NB4 (cell line): ENCODE measurements around the gene HNF1A.

Source experiments
- DNase-seq: peaks from one replicate; pipeline ENCODE4 v3.0.0; 2010; ENCODE audit warnings: low read depth
- H3K4me3 ChIP-seq: one replicate; pipeline ENCODE4 v1.5.1; 2011; ENCODE audit warnings: mild to moderate bottlenecking, low read depth, low read length, moderate library complexity
- CTCF ChIP-seq: IDR thresholded peaks from one replicate; pipeline ENCODE4 v1.5.1; 2012; ENCODE audit warnings: low read depth, low read length
- MAX ChIP-seq: IDR thresholded peaks from 2 replicates; pipeline ENCODE4 v1.6.1; 2011; ENCODE audit warnings: low read depth, low read length
- MYC ChIP-seq: IDR thresholded peaks from 2 replicates; pipeline ENCODE4 v1.6.1; 2011; ENCODE audit warnings: low read depth, low read length
- POLR2A ChIP-seq: IDR thresholded peaks from 2 replicates; pipeline ENCODE4 v1.6.1; 2011; ENCODE audit warnings: mild to moderate bottlenecking; ENCODE audit not compliant: insufficient read length; ENCODE audit errors: extremely low read depth

Gene HNF1A

GRCh38 chr12:120982659-120983058, 4.3 kb downstream of the HNF1A start:
- H3K4me3 ChIP-seq: no peak overlapping the region
- DNase-seq: no peak
- TF ChIP-seq CTCF: no peak
- no peak for TF ChIP-seq POLR2A
- TF ChIP-seq MYC: no peak
- no peak for TF ChIP-seq MAX

- DNase-seq: no peak
- no peak overlapping the region for H3K4me3 ChIP-seq
- TF ChIP-seq POLR2A (no peak), MYC (no peak), MAX (no peak), CTCF (no peak)
These were observed 5.4 kb downstream of the HNF1A start for GRCh38 chr12:120983759-120984158.

- DNase-seq: no peak
- TF ChIP-seq MYC (no peak), MAX (no peak), CTCF (no peak), POLR2A (no peak)
- no peak overlapping the region for H3K4me3 ChIP-seq
These were observed 6.1 kb downstream of the HNF1A start for GRCh38 chr12:120984351-120984898.

- no peak for DNase-seq
- TF ChIP-seq MAX: no peak
- no peak for TF ChIP-seq MYC
- TF ChIP-seq CTCF: no peak
- no peak for TF ChIP-seq POLR2A
These were observed 9.9 kb downstream of the HNF1A start for GRCh38 chr12:120988234-120988633.

GRCh38 chr12:120988658-120989057, 10.3 kb downstream of the HNF1A start:
- no peak overlapping the region for H3K4me3 ChIP-seq
- TF ChIP-seq POLR2A: no peak
- TF ChIP-seq MAX: no peak
- no peak for TF ChIP-seq MYC
- no peak for TF ChIP-seq CTCF
- no peak for DNase-seq

More at GRCh38 chr12:120988234-120988633, 9.9 kb downstream of the HNF1A start:
- no peak overlapping the region for H3K4me3 ChIP-seq

GRCh38 chr12:120989687-120990086, 11.3 kb downstream of the HNF1A start:
- DNase-seq: no peak
- TF ChIP-seq MAX (no peak), MYC (no peak), CTCF (no peak), POLR2A (no peak)
- H3K4me3 ChIP-seq: no peak overlapping the region
